ENCODE measurements around the gene GPR108. TPM values are rescaled to one million over a fixed set of nuclear protein-coding genes. Genes with fewer than 3 reads are reported as not detected.
"Not testable (repeated sequence)": the region's sequence is repeated elsewhere in the genome, so short reads cannot be mapped to it uniquely, and the experiment has no call there.

Gene GPR108
- total RNA-seq, 1 donor from 2014 or later, result 64.1 TPM

DNA sequence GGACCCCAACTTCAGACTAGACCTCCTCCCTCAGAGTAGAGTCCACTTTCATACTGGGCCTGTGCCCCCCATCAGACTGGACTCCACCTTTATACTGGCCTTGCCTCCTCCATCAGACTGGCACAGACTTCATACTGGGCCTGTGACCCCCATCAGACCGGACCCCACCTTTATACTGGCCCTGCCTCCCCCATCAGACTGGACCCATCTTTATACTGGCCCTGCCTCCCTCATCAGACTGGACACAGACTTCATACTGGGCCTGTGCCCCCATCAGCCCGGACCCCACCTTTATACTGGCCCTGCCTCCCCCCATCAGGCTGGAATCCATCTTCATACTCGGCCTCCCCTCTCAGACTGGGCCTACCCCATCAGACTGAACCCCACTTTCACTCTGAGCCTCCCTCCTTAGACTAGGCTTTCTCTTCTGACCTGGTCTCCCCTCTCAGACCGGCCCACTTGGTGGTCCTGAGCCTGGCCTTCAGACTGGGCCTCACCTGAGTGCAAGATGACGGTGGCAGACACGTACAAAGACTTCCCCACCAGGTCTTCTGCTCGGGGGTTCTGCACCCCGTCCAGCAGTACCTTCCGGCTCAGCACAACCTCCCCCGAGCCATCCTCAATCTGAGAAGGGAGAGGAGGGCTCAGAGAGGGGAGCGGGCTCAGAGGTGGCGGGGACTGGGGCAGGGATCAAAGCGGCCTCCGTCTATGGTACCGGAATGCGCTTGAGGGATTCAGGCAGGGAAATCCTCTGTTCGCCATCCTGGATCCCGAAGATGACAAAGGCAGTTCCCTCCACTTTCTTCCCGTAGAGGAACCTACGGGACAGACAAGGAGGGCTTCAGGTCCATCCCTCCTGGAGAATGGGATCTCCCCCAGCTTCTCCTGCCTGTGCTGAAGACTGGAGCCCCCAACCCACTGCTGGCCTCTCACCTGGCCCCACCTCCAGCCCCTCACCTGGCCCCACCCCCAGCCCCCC is 24.4 kb downstream of the GPR108 start:
- no peak for DNase-seq (ENCODE audit: low spot score)
- ATAC-seq, result no peak
- intact Hi-C loops (cut with DNase I), result no loop called here

DNA sequence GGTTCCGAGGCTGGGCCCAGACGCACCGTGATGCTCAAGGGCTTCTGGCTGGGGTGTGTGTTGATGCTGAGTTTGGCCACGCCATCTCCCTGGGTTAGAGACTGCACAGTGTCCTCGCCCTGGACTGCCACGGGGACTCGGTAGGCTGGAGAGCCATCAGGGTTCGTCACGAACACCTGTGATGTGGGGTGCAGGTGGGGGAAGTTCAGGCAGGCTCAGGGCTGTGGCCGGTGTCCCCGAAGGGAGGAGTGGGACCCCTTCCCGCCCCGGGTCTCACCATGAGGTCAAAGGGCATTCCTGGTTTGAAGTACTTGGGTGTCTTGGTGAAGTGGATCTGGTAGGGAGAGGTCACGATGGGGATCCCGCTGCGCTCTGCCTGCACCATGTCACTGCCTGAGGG is 25.1 kb downstream of the GPR108 start:
- no peak for DNase-seq (ENCODE audit: low spot score)
- intact Hi-C loops (cut with DNase I), result no loop called here

DNA sequence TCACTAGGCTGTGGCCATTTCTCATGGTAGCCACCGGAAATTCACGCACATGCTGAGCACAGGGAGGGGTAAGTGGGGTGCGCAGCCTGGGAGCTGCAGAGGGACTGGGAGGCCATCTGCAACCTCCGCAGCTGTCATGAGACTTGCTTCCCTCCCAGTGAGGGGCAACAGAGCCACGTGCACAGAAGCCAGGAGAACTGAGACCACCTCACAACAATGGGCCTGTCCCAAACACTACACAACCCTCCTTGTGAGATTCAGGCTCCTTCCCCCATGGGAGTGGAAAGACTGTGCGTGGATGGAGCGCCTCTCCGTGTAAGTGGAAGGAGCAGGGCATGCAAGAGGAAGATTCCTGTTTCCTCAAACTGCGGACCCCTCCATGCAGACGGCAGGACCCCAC is 25.8 kb downstream of the GPR108 start:
- no peak for ATAC-seq
- intact Hi-C loops (cut with DNase I), result no loop called here
- no peak for DNase-seq (ENCODE audit: low spot score)

More for the DNA sequence above, 25.1 kb downstream of the GPR108 start:
- ATAC-seq, result no peak

DNA sequence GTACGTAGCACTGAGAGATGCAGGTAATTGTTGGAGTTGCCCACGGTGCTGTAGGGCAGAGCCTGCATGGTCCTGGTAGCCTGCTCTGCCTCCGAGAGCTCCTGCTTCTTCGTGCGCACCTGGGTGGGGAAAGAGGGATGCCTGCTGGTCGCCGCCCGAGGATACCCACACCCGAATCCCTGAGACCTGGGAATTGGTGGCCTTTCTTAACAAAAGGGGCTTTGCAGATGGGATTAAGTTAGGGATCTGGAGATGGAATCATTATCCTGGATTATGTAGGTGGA is 26.4 kb downstream of the GPR108 start:
- intact Hi-C loops (cut with DNase I), result no loop called here
- ATAC-seq, result no peak
- DNase-seq (ENCODE audit: low spot score), result no peak

DNA sequence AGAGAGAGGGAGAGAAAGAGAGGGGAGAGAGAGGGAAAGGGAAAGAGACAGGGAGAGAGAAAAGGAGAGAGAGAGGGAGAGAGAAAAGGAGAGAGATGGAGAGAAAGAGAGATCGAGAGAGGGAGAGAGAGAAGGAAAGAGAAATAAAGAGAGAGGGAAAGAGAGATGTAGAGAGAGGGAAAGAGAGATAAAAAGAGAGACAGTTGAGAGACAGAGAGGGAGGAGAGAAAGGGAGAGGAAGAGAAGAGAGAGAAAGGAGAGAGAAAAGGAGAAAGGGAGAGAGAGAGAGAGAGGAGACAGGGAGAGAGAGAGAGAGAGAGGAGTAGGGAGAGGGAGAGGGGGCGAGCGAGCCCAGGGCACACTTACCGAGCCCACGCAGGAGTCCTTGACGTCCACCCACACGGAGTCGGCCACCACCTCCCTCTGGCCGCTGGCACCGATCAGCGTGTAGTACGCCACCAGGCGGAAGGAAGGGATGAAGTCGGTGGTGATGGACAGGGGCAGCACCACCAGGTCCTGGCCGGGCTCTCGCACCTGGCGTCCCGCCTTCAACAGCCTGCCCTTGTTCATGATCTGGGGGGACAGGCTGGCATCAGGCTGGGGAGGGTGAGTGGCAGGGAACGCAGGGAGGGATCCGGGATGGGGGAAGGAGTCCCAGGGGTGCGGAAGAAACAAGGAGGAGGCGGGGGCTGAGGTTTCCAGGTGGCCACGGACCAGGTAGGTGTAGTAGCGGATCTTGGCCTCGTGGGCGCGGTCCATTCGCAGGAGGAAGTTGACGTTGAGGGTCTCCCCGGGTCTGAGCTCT is 26.9 kb downstream of the GPR108 start:
- DNase-seq (ENCODE audit: low spot score) (no peak), ATAC-seq (no peak)
- intact Hi-C loops (cut with DNase I), result no loop called here

DNA sequence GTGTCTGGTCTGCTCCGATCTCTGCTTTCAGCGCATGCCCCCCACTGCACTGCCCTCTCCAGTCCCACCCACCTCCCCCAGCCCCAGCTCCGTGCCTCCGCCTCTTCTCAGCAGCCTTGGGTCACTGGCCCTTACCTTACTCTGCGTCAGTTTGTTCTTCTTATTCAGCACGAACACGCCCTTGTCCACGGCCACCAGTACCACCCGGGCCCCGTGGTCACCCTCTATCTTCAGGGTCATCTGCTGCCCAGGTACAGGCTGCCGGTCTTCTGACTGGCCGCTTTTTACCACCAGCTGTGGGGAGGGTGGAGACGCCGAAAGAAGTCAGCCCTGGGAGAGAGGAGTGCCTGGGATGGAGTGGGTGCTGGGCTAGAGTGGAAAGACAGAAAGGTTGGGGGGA is 27.8 kb downstream of the GPR108 start:
- no peak for ATAC-seq
- intact Hi-C loops (cut with DNase I), result no loop called here
- DNase-seq (ENCODE audit: low spot score), result no peak

DNA sequence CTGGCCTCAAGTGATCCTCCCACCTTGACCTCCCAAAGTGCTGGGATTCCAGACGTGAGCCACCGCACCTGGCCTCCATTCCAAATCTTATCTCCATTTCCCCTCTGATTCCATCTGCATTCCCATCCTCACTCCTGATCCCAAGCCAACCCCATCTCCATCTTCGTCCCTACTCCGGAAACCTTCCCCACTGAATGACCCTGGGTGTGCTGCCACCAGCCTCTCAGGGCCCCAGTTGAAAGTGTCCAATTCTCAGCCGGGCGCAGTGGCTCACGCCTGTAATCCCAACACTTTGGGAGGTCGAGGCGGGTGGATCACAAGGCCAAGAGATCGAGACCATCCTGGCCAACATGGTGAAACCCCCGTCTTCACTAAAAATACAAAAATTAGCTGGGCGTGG is 28.5 kb downstream of the GPR108 start:
- ATAC-seq; intact Hi-C loops (cut with DNase I): not testable (repeated sequence)

DNA sequence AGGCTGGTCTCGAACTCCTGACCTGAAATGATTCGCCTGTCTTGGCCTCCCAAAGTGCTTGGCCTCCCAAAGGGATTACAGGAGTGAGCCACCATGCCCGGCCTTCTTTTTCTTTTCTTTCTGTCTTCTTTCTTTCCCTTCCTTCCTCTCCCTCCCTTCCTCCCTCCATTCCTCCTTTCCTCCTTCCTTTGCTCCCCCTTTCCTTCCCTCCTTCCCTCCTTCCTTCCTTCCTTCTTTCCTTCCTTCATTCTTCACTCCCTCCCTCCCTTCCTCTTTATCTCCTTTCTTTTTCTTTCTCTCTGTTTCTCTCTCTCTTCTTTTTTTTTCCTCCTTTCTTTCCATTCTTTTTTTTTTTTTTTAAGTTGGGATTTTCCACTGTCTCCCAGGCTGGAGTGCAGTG is 29.0 kb downstream of the GPR108 start:
- DNase-seq (ENCODE audit: low spot score) (no peak), ATAC-seq (no peak)
- intact Hi-C loops (cut with DNase I), result no loop called here

More for the DNA sequence above, 28.5 kb downstream of the GPR108 start:
- DNase-seq (ENCODE audit: low spot score), result not testable (repeated sequence)

DNA sequence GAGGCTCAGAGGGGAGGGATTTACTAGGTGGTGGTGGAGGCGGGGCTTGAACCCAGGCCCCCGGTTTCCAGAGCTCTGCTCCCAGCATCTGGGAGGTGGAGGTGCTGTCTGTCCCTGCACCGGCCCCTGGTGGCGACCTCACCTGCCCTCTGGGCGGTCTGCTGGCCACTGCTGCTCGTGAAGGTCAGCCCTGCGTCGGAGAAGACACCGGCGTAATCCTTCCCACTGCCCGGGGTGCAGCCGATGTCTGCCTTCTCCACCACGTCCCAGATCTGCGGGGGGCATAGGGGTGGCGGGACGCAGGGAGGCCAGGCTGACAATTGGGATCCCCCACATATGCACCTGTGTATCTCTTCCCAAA is 29.7 kb downstream of the GPR108 start:
- intact Hi-C loops (cut with DNase I), result no loop called here
- ATAC-seq (no peak), DNase-seq (ENCODE audit: low spot score) (no peak)

DNA sequence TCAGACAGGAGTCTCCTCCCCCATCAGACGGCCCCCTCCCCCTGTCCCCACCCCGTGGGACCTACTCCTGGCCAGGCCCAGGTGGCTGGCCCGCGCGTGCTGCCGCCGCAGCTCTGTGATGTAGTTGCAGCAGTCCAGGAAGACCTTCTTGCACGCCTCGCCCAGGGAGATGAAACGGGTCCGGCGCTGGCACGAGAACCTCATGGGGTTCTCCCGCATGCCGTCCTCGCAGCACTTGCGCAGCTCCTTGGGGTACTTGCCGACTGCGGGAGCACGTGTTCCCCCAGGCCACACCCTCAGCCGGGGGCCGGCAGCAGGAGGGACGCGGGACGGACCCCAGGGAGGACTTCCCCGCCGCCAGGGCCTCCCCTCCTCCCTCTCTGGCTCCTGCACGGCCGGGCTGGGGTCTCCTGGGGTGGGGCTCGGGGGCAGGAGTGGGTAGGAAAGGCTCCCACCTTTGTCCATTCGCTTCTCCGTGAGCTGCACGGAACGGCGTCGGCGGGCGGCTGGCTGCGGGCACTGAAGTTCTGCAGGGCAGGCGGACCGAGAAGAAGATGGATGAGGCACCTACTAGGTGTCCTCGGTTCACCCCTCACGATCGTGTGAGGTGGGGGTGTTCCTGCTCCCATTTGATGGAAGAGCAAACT is 30.2 kb downstream of the GPR108 start:
- DNase-seq (ENCODE audit: low spot score) (no peak), ATAC-seq (no peak)
- intact Hi-C loops (cut with DNase I), result no loop called here

DNA sequence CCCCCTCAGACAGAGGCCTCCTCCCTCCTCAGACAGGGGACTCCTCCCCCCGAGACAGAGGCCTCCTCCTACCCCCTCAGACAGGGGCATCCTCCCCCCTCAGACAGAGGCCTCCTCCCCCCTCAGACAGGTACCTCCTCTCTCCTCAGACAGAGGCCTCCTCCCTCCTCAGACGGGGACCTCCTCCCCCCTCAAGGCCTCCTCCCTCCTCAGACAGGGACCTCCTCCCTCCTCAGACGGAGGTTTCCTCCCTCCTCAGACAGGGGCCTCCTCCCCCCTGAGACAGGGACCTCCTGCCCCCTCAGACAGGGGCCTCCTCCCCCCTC is 30.8 kb downstream of the GPR108 start:
- intact Hi-C loops (cut with DNase I), result no loop called here
- ATAC-seq (no peak), DNase-seq (ENCODE audit: low spot score) (no peak)

DNA sequence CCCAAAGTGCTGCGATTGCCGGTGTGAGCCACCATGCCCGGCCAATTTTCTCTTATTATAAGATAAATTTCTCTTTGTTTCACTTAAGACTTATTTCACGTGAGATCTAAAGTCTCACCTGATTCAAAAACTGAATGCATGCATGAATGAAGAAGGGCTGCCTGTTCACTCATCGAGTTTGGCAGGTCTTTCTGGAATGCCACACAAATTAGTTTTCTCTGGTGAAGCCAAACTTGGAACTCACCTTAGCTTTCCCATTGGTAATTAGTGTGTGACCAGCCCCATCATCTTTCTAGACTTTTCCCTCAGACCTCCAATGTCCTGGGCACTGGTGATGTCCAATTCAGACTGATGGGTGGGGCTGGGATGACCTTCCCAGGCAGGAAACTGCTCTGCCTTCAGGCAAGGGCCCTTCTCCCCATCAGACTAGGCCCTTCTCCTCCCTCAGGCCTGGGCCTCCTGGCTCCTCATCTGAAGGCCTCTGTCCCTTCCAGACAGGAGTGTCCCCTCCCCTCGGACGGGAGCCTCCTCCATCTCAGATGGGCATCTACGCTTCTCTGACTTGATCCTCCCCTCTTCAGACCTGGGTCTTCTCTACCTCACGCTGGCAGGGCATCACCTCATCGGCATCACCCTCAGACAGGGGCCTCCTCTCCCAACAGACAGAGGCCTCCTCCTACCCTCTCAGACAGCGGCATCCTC is 31.3 kb downstream of the GPR108 start:
- DNase-seq (ENCODE audit: low spot score), result no peak
- intact Hi-C loops (cut with DNase I), result no loop called here
- no peak for ATAC-seq

DNA sequence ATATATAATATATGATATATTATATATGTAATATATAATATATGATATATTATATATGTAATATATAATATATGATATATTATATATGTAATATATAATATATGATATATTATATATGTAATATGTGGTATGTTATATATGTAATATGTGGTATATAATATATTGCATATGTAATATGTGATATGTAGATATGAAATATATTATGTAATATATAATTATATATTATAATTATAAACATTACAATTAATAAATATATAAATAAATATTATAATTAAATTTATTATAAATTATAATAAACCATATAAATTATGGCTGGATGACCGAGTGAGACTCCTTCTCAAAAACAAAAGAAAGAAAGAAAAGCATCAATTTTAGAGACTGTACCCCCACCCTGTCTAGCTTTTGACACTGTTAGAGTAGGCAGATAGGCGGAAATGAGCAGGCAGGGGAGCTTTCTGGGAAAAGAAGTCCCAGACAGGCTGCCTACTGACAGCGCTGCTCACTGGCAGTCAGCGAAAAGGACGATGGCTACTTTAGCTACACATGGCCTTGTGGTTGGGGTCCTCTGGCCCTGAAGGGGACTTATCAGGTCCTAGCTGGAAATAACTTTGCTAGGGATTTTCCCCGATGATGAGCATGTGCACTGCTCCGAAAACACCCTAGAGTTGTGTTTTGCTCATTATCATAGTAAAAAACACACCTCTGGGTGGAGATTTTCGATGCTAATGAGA is 36.6 kb downstream of the GPR108 start:
- ATAC-seq, result no peak
- no peak for DNase-seq (ENCODE audit: low spot score)
- intact Hi-C loops (cut with DNase I), result no loop called here

DNA sequence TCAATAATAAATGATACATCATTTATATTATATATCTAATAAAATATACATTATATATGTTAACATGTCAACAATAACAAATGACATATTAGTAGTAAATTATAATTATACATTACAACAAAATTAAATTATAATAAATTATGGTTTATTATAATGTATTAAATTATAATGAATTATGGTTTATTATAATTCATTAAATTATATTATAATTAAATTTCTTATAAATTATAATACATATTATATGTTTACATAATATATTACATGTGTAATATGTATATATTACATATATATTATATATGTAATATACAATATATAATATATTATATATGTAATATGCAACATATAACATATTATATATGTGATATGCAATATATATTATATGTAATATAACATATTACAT is 37.4 kb downstream of the GPR108 start:
- intact Hi-C loops (cut with DNase I), result no loop called here
- DNase-seq (ENCODE audit: low spot score) (no peak), ATAC-seq (no peak)

DNA sequence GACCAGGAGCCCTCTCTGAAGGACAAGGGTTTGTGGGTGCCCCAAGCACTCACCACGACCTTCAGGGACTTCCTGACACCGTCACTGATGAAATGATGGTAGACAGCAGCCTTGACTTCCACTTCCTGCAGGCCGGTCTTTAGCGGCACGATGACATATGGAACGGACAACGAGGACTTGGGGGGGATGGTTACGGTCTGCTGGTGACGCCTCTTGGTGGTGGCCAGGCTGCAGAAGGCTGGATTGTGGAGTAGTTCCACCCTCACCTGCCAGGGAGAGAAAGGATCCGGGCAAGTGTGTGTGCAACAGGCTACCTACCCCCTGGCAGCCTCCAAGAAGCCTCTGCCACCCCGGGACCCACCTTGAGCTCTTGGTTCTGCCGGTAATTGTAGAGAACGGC is 40.1 kb downstream of the GPR108 start:
- DNase-seq (ENCODE audit: low spot score) (no peak), ATAC-seq (no peak)
- intact Hi-C loops (cut with DNase I), result no loop called here

DNA sequence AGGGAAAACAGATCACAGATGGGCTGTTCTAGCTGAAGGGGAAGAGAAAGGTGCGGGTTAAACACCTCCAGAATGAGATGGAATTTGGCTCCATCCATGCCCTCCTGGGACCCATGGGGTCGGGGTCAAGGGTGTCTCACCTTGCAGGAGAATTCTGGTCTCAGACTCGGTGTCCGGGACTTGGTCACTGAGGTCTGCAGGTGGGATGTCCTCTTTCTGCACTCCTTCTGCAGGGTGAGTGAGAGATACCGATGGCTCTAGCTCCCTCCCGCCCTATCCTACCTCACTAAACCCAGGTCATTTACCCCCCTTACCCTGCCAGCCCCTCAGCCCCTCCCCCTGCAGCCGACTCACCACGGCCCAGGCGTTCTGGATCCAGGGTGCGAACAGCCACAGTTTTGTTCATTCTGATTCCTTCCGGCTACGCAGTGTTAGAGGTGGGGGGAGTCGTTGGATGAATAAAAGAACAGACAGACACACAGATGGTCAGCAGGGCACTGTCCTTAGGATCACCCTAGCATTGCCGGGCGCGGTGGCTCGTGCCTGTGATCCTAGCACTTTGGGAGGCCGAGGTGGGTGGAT is 41.0 kb downstream of the GPR108 start:
- no peak for DNase-seq (ENCODE audit: low spot score)
- ATAC-seq, result no peak
- intact Hi-C loops (cut with DNase I), result no loop called here

DNA sequence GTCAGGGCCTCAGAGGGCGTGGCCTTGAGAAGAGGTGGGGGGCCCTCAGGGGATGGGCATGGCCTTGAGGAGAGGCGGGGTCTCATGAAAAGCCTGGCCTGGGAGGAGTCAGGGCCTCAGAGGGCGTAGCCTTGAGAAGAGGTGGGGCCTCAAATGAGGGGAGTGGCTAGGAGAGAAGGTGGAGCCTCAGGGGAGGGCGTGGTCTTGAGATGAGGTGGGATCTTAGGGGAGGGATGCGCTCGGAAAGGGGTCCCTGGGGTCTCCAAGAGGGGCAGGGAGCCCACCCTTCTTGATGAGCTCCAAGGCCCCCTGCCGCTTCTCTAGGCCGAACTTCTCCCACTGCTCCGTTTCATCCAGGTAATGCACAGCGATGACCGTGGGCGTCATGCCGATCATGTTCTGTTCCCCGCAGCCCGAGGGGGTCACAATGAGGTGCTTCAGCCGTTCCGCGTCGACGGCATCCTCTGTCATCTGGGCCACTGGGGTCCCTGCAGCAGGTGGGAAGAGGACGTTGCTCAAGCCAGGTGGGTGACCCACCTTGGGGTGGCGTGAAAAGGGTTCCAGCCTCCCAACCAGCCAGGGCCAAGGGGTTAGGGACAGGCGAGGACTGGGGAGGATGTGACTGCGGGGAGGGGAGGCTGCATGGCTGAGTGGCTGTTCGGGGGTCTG is 43.1 kb downstream of the GPR108 start:
- ATAC-seq (no peak), DNase-seq (ENCODE audit: low spot score) (no peak)
- intact Hi-C loops (cut with DNase I), result no loop called here

DNA sequence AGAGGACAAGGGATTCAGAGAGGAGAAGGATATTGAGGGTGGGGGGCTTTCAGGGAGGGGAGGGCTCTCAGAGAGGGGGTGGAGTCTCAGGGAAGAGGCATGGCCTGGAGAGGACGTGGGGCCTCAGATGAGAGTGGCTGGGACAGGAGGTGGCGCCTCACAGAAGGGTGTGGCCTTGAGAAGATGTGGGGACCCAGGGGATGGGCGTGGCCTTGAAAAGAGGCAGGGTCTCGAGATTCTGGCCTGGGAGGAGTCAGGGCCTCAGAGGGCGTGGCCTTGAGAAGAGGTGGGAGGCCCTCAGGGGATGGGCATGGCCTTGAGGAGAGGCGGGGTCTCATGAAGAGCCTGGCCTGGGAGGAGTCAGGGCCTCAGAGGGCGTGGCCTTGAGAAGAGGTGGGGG is 43.7 kb downstream of the GPR108 start:
- intact Hi-C loops (cut with DNase I), result no loop called here
- ATAC-seq, result no peak
- DNase-seq (ENCODE audit: low spot score), result no peak

All from sciatic nerve (tissue), 2 donors.